RWPE2 (cell line): ENCODE results near the gene IBSP.

Source experiments
- ATAC-seq: fragments of 200-7000 bp; cut with Tn5 transposase; 3 replicates; pipeline ENCODE4 v1.9.1; 2021; ENCODE audit warnings: low read depth
- DNase-seq: peaks from one replicate; pipeline ENCODE4 v3.0.0-alpha.2; 2020; ENCODE audit warnings: low spot score
- H3K27ac ChIP-seq: fragments of 450-650 bp; 2 replicates; pipeline ENCODE4 v1.5.1; 2017; ENCODE audit warnings: mild to moderate bottlenecking; ENCODE audit not compliant: poor library complexity, severe bottlenecking
- H3K27me3 ChIP-seq: fragments of 250-450 bp; sonication (Bioruptor Pico); 2 replicates; pipeline ENCODE4 v1.5.1; 2021; ENCODE audit warnings: mild to moderate bottlenecking, moderate library complexity; ENCODE audit not compliant: insufficient read depth, poor library complexity, severe bottlenecking
- H3K36me3 ChIP-seq: fragments of 250-450 bp; sonication (Bioruptor Pico); 2 replicates; pipeline ENCODE4 v1.5.1; 2020; ENCODE audit warnings: low read depth, mild to moderate bottlenecking, moderate library complexity
- H3K4me1 ChIP-seq: fragments of 250-450 bp; sonication (Bioruptor Pico); 2 replicates; pipeline ENCODE4 v1.5.1; 2021; ENCODE audit warnings: mild to moderate bottlenecking, moderate library complexity; ENCODE audit not compliant: insufficient read depth, poor library complexity, severe bottlenecking
- H3K4me3 ChIP-seq: fragments of 250-450 bp; sonication (Bioruptor Pico); 2 replicates; pipeline ENCODE4 v1.5.1; 2021; ENCODE audit warnings: mild to moderate bottlenecking, moderate library complexity; ENCODE audit not compliant: severe bottlenecking
- H3K9me3 ChIP-seq: fragments of 250-450 bp; sonication (Bioruptor Pico); 2 replicates; pipeline ENCODE4 v1.5.1; 2021; ENCODE audit warnings: mild to moderate bottlenecking, moderate library complexity; ENCODE audit not compliant: severe bottlenecking
- TF ChIP-seq, protein P1 (sequence below): fragments of 450-650 bp; IDR thresholded peaks from one replicate; pipeline ENCODE4 v1.5.1; 2017; ENCODE audit warnings: mild to moderate bottlenecking, moderate library complexity; ENCODE audit not compliant: poor library complexity, severe bottlenecking

The IBSP gene

DNA sequence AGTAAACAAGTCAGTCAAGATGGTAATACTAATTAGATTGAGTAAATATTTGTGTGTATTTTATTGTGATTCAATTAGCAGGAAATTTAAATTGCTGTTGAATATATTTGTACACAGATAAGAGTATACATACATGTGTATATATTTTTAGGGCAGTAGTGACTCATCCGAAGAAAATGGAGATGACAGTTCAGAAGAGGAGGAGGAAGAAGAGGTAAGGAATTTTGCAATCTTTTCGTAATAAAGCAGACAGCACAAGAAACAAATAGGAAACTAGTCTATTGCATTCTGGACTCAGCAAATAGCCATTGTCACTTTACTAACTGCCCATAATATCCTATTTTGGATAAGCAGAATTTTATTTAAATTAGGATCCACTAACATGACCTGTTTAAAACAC, 6.6 kb downstream of the IBSP start:
- no peak overlapping the region for H3K4me3 ChIP-seq
- ATAC-seq = 0 out of 3 replicates have a peak, but pooled peaks have one; percentile 35

DNA sequence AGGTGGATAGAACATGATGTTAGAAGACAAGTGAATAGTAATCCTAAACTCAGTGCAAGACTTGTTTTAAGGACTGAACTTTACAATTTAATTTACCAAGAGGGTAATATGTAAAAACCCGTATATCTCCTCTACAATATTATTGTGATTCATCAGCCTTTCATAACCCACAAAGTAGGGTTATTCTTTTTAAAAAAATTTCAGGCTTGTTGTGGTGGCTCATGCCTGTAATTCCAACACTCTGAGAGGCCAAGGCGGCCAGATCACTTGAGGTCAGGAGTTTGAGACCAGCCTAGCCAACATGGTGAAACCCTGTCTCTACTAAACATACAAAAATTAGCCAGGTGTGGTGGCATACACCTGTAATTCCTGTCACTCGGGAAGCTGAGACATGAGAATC, 7.2 kb downstream of the IBSP start:
- no peaks in the 10 kb centered on the region for H3K9me3 ChIP-seq
- no peaks in the 10 kb centered on the region for H3K36me3 ChIP-seq
- H3K4me3 ChIP-seq = no peak overlapping the region
- H3K4me1 ChIP-seq = peaks cover 6% of the 10 kb centered on the region
- H3K27me3 ChIP-seq = no peaks in the 10 kb centered on the region
- no peak for DNase-seq
- ATAC-seq = no peak
- H3K27ac ChIP-seq = no peak overlapping the region
- TF ChIP-seq, protein P1, sequence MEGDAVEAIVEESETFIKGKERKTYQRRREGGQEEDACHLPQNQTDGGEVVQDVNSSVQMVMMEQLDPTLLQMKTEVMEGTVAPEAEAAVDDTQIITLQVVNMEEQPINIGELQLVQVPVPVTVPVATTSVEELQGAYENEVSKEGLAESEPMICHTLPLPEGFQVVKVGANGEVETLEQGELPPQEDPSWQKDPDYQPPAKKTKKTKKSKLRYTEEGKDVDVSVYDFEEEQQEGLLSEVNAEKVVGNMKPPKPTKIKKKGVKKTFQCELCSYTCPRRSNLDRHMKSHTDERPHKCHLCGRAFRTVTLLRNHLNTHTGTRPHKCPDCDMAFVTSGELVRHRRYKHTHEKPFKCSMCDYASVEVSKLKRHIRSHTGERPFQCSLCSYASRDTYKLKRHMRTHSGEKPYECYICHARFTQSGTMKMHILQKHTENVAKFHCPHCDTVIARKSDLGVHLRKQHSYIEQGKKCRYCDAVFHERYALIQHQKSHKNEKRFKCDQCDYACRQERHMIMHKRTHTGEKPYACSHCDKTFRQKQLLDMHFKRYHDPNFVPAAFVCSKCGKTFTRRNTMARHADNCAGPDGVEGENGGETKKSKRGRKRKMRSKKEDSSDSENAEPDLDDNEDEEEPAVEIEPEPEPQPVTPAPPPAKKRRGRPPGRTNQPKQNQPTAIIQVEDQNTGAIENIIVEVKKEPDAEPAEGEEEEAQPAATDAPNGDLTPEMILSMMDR = no peak

More for the DNA sequence above, 6.6 kb downstream of the IBSP start:
- Histone ChIP-seq H3K9me3 (no peaks in the 10 kb centered on the region), H3K27me3 (no peaks in the 10 kb centered on the region), H3K4me1 (peaks cover 6% of the 10 kb centered on the region), H3K36me3 (no peaks in the 10 kb centered on the region), H3K27ac (no peak overlapping the region)
- TF ChIP-seq, protein P1 = no peak
- no peak for DNase-seq

DNA sequence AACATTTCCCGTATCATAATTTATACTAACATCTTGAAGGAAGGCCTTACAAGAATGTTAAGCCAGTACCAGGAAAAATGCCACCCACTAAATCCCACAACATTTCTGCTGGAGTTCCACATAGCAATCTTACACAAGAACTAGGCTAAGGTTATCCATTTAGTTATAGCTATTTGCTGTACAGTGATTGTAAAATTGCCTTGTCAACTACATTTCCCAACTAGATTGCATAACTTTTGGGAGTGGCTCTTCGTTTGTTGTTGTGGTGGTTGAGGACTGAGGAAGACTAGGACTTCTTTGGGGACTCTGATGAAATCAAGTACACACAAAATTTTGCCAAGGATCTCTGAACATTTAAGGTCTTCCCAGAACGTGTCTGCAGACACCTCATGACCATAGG, 8.0 kb downstream of the IBSP start:
- Histone ChIP-seq H3K27ac (no peak overlapping the region), H3K4me1 (peaks cover 6% of the 10 kb centered on the region), H3K9me3 (no peaks in the 10 kb centered on the region), H3K4me3 (no peak overlapping the region), H3K27me3 (no peaks in the 10 kb centered on the region), H3K36me3 (no peaks in the 10 kb centered on the region)
- DNase-seq (no peak), ATAC-seq (no peak)
- TF ChIP-seq, protein P1 = no peak

DNA sequence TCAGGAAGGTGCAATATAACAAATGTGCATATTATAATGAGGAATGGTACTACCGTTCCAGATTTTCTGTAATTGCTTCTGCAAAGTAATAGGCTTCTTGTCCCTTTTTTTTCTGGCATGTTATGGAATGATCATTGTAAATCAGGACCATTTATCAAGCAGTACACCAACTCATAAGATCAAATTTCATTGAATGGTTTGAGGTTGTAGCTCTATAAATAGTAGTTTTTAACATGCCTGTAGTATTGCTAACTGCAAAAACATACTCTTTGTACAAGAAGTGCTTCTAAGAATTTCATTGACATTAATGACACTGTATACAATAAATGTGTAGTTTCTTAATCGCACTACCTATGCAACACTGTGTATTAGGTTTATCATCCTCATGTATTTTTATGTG, 12.6 kb downstream of the IBSP start:
- H3K4me1 ChIP-seq = no peaks in the 10 kb centered on the region
- no peaks in the 10 kb centered on the region for H3K36me3 ChIP-seq
- ATAC-seq (no peak), DNase-seq (no peak)
- TF ChIP-seq, protein P1 = no peak
- H3K4me3 ChIP-seq = no peak overlapping the region
- H3K9me3 ChIP-seq = no peaks in the 10 kb centered on the region
- no peak overlapping the region for H3K27ac ChIP-seq
- no peaks in the 10 kb centered on the region for H3K27me3 ChIP-seq

DNA sequence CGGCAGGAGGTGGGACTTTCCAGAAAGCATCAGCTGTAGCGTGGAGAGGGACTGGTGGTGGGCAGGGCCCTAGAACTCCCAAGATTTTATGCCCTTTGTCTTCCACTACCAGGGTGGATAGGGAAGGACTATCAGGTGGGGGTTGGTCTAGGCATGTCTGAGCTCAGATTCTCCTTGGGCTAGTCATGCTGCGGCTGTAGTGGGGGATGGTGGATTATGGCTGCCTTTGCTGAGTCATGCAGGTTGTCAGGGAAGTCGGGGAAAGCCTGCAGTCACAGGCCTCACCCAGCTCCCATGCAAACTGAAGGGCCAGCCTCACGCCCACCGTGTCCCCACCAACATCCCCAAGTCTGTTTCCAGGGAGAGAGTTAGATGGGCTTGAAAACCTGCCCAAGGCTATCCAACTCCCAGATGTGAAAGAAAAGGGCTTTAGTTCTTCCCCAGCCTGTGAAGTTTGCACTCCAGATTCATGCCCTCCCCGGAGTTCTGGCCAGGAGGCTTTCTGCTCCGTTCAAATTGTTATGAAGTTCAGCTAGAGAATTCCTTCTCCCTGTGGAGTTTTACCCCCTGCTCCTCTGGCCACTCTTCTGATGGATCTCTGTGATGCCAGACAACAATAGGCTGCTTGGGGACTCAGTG, 20.0 kb downstream of the IBSP start:
- H3K9me3 ChIP-seq = no peaks in the 10 kb centered on the region
- no peak overlapping the region for H3K4me3 ChIP-seq
- H3K36me3 ChIP-seq = no peaks in the 10 kb centered on the region
- H3K4me1 ChIP-seq = peaks cover 10% of the 10 kb centered on the region
- H3K27me3 ChIP-seq = no peaks in the 10 kb centered on the region
- TF ChIP-seq, protein P1 = no peak
- ATAC-seq (peak; percentile 95), DNase-seq (peak; percentile 71)
- peak overlapping the region; percentile 39 for H3K27ac ChIP-seq
